NCI-H1092 treated with DMSO at 0.1 percent for 48 hours (cell line): ENCODE results near the gene FUOM.

Source experiments
- DNase-seq: peaks from one replicate; lab custom pipeline; 2025; lab: John Stamatoyannopoulos, UW

FUOM gene

GRCh38 chr10:133350283-133350949 is 7.4 kb downstream of the FUOM start:
- no peak for DNase-seq

GRCh38 chr10:133349577-133350011 is 8.2 kb downstream of the FUOM start:
- no peak for DNase-seq

GRCh38 chr10:133349160-133349568 is 8.7 kb downstream of the FUOM start:
- DNase-seq: no peak

GRCh38 chr10:133347710-133348517 is 9.9 kb downstream of the FUOM start:
- no peak for DNase-seq

- no peak for DNase-seq
These were observed 11.4 kb downstream of the FUOM start for GRCh38 chr10:133346413-133346812.

GRCh38 chr10:133344236-133344635 is 13.6 kb downstream of the FUOM start:
- DNase-seq: no peak

DNA sequence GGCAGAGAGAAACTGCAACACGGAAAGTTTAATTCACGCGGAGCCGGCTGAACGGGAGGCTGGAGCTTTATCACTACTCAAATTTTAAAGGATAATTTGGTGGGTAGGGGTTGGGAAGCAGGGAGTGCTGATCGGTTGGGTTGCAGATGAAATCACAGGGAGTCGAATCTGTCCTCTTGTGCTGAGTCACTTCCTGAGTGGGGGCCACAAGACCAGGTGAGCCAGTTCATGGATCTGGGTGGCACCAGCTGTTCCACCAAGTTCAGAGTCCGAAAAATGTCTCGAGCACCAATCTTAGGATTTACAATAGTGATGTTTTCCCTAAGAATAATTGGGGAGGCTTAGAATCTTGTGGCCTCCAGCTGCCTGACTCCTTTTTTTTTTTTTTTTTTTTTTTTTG is 14.3 kb downstream of the FUOM start:
- no peak for DNase-seq

GRCh38 chr10:133342942-133343341 is 14.9 kb downstream of the FUOM start:
- no peak for DNase-seq

- DNase-seq: no peak
These were observed 15.8 kb downstream of the FUOM start for GRCh38 chr10:133341983-133342382.

- no peak for DNase-seq
These were observed 18.0 kb downstream of the FUOM start for GRCh38 chr10:133339708-133340380.

DNA sequence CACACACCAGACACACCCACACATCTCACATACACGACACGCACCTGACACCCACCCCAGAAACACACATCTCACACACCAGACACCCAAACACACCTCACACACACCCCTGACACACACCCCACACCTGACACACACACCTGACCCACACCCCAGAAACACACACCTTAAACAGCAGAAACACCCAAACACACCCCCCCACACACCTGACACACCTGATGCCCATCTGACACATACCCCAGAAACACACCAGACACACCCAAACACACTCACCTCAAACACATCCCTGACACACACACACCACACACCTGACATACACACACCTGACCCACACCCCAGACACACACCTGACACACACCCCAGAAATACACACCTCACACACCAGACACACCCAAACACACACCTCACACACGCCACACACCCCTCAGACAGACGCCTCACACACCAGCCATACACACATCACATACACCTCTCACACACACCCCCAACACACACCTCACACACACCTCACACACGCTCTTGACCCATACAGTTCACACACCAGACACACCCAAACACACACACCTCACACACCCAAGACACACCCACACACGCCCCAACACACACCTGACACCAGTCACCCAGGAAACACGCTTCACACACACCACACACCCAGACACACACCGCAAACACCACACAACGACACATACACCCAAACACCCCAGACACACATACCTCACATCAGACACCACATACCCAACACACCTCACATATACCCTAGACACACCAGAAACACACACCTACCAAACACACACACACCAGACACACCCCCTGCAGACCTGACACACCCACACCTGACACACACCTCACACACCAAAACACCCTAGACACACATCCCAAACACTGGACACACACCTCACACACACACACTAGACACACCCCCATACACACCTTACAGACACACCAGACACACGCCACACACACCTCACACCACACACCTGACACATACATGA is 19.4 kb downstream of the FUOM start:
- no peak for DNase-seq

- DNase-seq: no peak
These were observed 20.5 kb downstream of the FUOM start for GRCh38 chr10:133337370-133337725.

GRCh38 chr10:133336577-133337369 is 21.0 kb downstream of the FUOM start, which contains the start of gene CALY:
Gene CALY (minus strand): TSS chr10:133336896. CDS start chr10:133328989, 7,907 bp downstream.
- no peak for DNase-seq

DNA sequence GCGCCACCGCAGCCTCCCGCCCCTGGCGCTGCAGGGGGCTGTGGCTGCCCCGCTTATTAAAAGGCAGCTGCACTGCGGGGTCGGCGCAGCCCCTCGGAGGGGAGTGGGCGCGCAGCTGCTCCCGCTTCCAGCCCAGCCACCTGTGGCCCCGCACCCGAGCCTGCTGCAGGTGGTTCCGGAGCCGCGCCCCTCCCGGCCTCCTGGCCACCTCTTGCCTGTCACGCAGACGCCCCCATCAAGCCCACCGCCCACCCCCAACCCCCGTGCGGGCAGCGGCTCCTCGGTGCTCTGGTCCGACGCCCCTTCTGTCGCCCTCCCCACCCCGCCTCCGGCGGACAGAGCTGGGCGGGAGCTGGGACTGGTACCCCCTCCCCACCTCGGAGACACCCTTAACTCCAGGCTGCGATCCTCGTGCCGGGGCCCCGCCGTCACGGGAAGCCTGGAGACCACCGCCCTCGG is 21.7 kb downstream of the FUOM start:
- no peak for DNase-seq

DNA sequence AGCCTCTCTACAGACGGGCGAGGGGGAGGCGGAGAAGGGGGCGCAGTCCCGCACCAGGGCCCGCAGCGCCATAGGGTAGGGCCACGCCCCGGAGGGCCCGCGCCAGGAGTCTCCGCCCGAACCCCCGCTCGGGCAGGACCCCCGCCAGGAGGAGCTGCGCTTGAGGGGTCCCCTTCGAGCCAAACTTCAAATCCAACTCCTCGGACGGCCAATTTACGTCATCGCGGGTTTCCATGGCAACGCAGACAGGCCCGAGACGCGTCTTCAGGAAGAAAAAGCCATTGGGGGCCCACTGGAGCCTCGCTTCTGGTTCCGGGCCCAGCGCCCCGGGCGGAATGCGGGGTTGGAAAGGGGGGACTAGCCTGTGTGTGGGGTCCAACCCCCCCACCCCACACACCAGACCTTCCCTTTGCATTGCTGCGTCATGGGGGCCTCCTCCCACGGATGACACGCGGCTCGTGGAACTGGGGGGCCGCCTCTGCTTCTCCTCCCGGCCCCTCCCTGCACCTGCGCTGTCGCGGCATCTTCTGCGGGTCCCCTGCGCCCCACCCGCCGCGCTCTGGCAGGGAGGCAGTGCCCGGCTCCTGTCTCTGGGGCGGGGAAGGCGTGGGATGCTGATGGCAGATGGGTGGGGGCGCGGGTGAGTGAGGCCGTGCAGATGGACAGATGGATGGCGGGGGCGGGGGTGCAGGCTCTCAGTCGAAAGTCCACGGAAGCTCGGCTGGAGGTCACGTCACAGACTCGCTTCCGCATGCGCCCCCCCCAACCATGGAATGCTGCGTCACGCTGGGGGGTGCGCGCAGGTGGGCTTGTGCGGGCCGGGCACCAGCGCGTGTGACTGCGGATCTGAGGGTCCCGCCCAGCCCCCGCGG is 22.3 kb downstream of the FUOM start:
- no peak for DNase-seq

DNA sequence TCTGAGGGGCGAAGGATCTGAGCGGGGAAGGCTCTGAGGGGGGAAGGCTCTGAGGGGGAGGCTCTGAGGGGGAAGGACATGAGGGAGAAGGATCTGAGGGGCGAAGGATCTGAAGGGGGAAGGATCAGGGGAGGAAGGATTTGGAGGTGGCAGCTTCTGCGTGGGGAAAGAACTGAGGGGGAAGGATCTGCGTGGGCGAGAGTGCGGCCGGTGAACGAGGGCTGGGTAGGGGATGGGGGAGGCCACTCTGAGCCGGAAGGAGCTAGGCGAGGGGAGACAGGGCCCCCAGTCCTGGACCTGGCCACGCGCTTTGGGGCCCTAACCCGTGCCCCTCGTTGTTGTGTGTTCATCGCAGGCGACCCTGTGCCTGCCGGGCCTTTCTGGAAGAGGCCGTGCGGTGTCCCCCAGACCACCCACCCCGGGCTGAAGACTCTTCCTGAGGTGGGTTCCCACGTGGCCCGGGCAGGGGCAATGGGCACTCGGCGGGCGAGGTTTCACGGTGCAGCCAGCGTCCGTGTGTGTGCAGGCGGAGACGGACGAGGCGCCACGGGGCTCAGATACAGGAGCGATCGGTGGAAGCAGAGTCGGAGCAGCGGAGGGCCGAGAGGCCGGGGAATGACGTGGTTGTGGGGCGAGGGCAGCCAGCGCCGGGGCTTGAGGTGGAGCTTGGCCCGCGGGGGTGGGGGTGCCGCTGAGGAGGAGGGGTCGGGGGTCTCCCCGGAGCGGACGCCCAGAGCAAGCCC is 23.1 kb downstream of the FUOM start:
- DNase-seq: no peak

DNA sequence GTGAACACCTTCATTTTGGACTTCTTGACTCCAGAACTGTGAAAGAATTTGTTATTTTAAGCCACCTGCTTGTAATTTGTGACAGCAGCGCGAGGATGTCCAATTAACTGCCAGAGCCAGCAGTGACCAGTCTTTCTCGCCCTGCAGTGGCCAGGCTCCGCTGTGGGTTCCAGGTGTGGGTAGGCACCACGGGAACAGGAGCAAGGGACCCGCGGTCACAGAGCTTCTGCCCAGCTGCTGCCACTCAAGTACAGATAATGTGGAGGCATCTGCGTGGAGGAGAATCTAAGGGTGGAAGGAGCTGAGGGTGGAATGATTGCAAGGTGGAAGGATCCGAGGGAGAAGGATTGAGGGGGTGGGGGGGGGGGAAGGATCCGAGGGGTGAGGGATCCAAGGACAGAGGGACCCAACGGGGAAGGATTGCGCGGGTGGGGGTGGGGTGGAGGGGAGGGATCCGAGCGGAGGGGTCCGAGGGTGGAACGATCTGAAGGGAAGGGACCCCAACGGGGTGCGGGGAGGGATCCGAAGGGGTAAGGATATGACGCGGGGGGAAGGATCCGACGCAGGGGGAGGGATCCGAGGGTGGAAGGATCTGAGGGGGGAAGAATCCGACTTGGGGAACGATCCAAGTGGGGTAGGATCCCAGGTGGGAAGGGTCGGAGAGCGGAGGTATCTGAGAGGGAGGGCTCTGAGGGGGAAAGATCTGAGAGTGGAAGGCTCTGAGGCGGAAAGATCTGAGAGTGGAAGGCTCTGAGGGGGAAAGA is 24.7 kb downstream of the FUOM start:
- DNase-seq: no peak

DNA sequence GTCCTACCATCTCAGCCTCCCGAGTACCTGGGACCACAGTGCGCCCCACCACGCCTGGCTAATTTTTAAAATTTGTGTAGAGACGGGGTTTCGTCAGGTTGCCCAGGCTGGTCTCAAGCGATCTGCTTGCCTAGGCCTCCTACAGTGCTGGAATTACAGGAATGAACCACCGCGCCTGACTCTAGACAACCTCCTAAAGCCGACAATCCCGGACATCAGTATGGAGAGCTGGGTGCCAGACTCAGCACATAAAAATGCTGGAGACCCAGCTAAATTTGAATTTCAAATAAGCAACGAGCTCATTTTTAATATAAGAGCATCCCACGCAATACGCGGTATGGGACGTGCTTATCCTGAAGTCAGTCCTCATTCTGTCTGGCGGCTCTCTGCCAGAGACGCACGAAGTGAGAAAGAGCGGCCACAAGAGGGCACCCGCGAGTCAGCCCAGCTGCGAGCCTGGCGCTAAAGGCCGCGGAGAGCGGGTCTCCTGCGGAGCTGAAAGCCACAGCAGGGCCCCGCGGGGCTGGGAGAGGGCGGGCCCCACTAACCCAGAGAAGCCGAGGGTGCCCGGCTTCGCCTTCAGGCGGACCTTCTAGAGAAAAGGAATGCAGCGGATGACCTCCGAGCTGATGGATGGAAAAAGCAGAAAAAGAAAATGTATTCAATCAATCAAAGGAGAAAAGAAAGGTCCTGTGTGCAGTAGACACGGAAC is 28.2 kb downstream of the FUOM start:
- DNase-seq: peak; percentile 68
